H9 (cell line): Measurements from ENCODE around the gene NR5A1. TPM values are rescaled to one million over a fixed set of nuclear protein-coding genes. Genes with fewer than 3 reads are reported as not detected.

Experiments used
- DNase-seq: peaks from one replicate; pipeline ENCODE4 v3.0.0-alpha.2; 2017
- H2AFZ ChIP-seq: one replicate; pipeline ENCODE4 v1.6.1; 2013; ENCODE audit warnings: mild to moderate bottlenecking, low read length, control low read depth, moderate library complexity
- H2AK5ac ChIP-seq: 2 replicates; pipeline ENCODE4 v1.6.1; 2013; ENCODE audit warnings: low read length, control low read depth, mixed read lengths; ENCODE audit not compliant: insufficient read length
- H2BK120ac ChIP-seq: one replicate; pipeline ENCODE4 v1.6.1; 2013; ENCODE audit warnings: low read depth, mild to moderate bottlenecking, low read length, control low read depth, inconsistent platforms; ENCODE audit not compliant: poor library complexity, severe bottlenecking
- H2BK12ac ChIP-seq: 2 replicates; pipeline ENCODE4 v1.6.1; 2013; ENCODE audit warnings: low read length, control low read depth, mixed read lengths, low read depth; ENCODE audit not compliant: insufficient read length
- H2BK15ac ChIP-seq: 2 replicates; pipeline ENCODE4 v1.6.1; 2013; ENCODE audit warnings: low read depth, low read length, control low read depth
- H2BK20ac ChIP-seq: one replicate; pipeline ENCODE4 v1.6.1; 2013; ENCODE audit warnings: low read depth, mild to moderate bottlenecking, low read length, control low read depth, inconsistent platforms; ENCODE audit not compliant: poor library complexity, severe bottlenecking
- H2BK5ac ChIP-seq: 2 replicates; pipeline ENCODE4 v1.6.1; 2013; ENCODE audit warnings: low read length, control low read depth, mixed read lengths; ENCODE audit not compliant: insufficient read length
- H3K14ac ChIP-seq: 2 replicates; pipeline ENCODE4 v1.6.1; 2013; ENCODE audit warnings: low read length, control low read depth; ENCODE audit not compliant: insufficient read depth
- H3K18ac ChIP-seq: 2 replicates; pipeline ENCODE4 v1.6.1; 2013; ENCODE audit warnings: low read depth, mild to moderate bottlenecking, mixed read lengths, low read length, control low read depth; ENCODE audit not compliant: insufficient read length
- H3K23ac ChIP-seq: 2 replicates; pipeline ENCODE4 v1.6.1; 2013; ENCODE audit warnings: low read length, control low read depth, mixed read lengths, low read depth; ENCODE audit not compliant: insufficient read length
- H3K23me2 ChIP-seq: 2 replicates; pipeline ENCODE4 v1.6.1; 2013; ENCODE audit warnings: low read depth, mild to moderate bottlenecking, mixed read lengths, low read length, control low read depth; ENCODE audit not compliant: insufficient read length, poor library complexity, severe bottlenecking
- H3K27ac ChIP-seq: 2 replicates; pipeline ENCODE4 v1.5.1; 2013; ENCODE audit warnings: low read length, control low read depth, mixed read lengths, low read depth; ENCODE audit not compliant: insufficient read length
- H3K27me3 ChIP-seq: 2 replicates; pipeline ENCODE4 v1.6.1; 2013; ENCODE audit warnings: low read length, control low read depth, inconsistent platforms; ENCODE audit not compliant: insufficient read depth
- H3K4ac ChIP-seq: 2 replicates; pipeline ENCODE4 v1.6.1; 2013; ENCODE audit warnings: low read depth, mild to moderate bottlenecking, control low read depth, inconsistent platforms, low read length, moderate library complexity
- H3K4me1 ChIP-seq: 2 replicates; pipeline ENCODE4 v1.6.1; 2013; ENCODE audit warnings: low read length, control low read depth, inconsistent platforms; ENCODE audit not compliant: insufficient read depth
- H3K4me2 ChIP-seq: 2 replicates; pipeline ENCODE4 v1.6.1; 2013; ENCODE audit warnings: low read length, control low read depth, mixed read lengths; ENCODE audit not compliant: insufficient read length, insufficient read depth
- H3K56ac ChIP-seq: 2 replicates; pipeline ENCODE4 v1.6.1; 2013; ENCODE audit warnings: low read depth, mild to moderate bottlenecking, mixed read lengths, low read length, control low read depth; ENCODE audit not compliant: insufficient read length
- H3K79me1 ChIP-seq: 2 replicates; pipeline ENCODE4 v1.6.1; 2013; ENCODE audit warnings: low read depth, mild to moderate bottlenecking, moderate library complexity, low read length, control low read depth, inconsistent platforms; ENCODE audit not compliant: insufficient read depth, poor library complexity, severe bottlenecking
- H3K79me2 ChIP-seq: 2 replicates; pipeline ENCODE4 v1.6.1; 2013; ENCODE audit warnings: low read length, control low read depth, inconsistent platforms; ENCODE audit not compliant: insufficient read depth
- H3K9ac ChIP-seq: 2 replicates; pipeline ENCODE4 v1.6.1; 2013; ENCODE audit warnings: low read length, control low read depth, mixed read lengths; ENCODE audit not compliant: insufficient read length; ENCODE audit errors: extremely low read depth
- H3K9me3 ChIP-seq: one replicate; pipeline ENCODE4 v1.6.1; 2013; ENCODE audit warnings: low read depth, low read length, inconsistent platforms; ENCODE audit not compliant: control insufficient read depth
- H3T11ph ChIP-seq: one replicate; pipeline ENCODE4 v1.6.1; 2013; ENCODE audit warnings: mild to moderate bottlenecking, low read length, control low read depth, inconsistent platforms
- H4K20me1 ChIP-seq: one replicate; pipeline ENCODE4 v1.6.1; 2013; ENCODE audit not compliant: control insufficient read depth, insufficient read length, insufficient read depth
- H4K5ac ChIP-seq: 2 replicates; pipeline ENCODE4 v1.6.1; 2013; ENCODE audit warnings: low read depth, mild to moderate bottlenecking, mixed read lengths, low read length, control low read depth; ENCODE audit not compliant: insufficient read length
- H4K8ac ChIP-seq: replicated peaks from 2 replicates; pipeline ENCODE4 v1.6.1; 2013; ENCODE audit warnings: low read length, control low read depth, mixed read lengths, low read depth; ENCODE audit not compliant: insufficient read length
- H4K91ac ChIP-seq: 2 replicates; pipeline ENCODE4 v1.6.1; 2013; ENCODE audit warnings: low read depth, mild to moderate bottlenecking, moderate library complexity, mixed read lengths, low read length, control low read depth; ENCODE audit not compliant: insufficient read length
- H3K27ac Mint-ChIP-seq, 3 experiments: 2 replicates in 2 of 3; 3 replicates in 1 of 3; pipeline ENCODE4 v1.8.0; 2020 to 2021; ENCODE audit warnings: mixed read lengths in 3 of 3, mild to moderate bottlenecking in 1 of 3, moderate library complexity in 1 of 3
- H3K27me3 Mint-ChIP-seq: 2 replicates; pipeline ENCODE4 v1.8.0; 2021; ENCODE audit warnings: low read depth, mild to moderate bottlenecking, moderate library complexity, mixed read lengths
- H3K36me3 Mint-ChIP-seq, 3 experiments: 2 replicates in 2 of 3; 3 replicates in 1 of 3; pipeline ENCODE4 v1.8.0; 2020 to 2021; ENCODE audit warnings: low read depth in 3 of 3, mixed read lengths in 3 of 3; ENCODE audit not compliant: insufficient read depth in 1 of 3
- H3K4me1 Mint-ChIP-seq, 2 experiments: 2 replicates each; pipeline ENCODE4 v1.8.0; 2020; ENCODE audit warnings: mixed read lengths in 2 of 2
- H3K4me3 Mint-ChIP-seq, 2 experiments: 2 replicates in 1 of 2; 3 replicates in 1 of 2; pipeline ENCODE4 v1.8.0; 2020 to 2021; ENCODE audit warnings: mild to moderate bottlenecking in 2 of 2, mixed read lengths in 2 of 2, moderate library complexity in 1 of 2
- H3K9me3 Mint-ChIP-seq, 2 experiments: 2 replicates in 1 of 2; 3 replicates in 1 of 2; pipeline ENCODE4 v1.8.0; 2020; ENCODE audit warnings: mild to moderate bottlenecking in 2 of 2, mixed read lengths in 2 of 2, moderate library complexity in 1 of 2
- CTCF ChIP-seq: fragments of 200-600 bp; sonication (generic); conservative IDR thresholded peaks from 3 replicates; pipeline ENCODE4 v1.8.0; 2021; ENCODE audit warnings: antibody characterized with exemption, mild to moderate bottlenecking
- WGBS: extraction: QIAGEN DNeasy Blood & Tissue Kit; methylation state at CpG from one replicate; pipeline ENCODE4 v1.1.7; 2013; ENCODE audit warnings: missing lambda C conversion rate, low lambda C conversion rate, mixed read lengths; ENCODE audit not compliant: insufficient read length; ENCODE audit errors: extremely low coverage; 5-methylcytosine and 5-hydroxymethylcytosine counted together
- total RNA-seq: library from RNA; stranded (reverse); gene quantifications from 2 replicates; pipeline ENCODE4 v1.2.1, GENCODE V29; 2021

NR5A1 gene
- total RNA-seq, 1 experiment from 2014 or later: 0.37 TPM

DNA sequence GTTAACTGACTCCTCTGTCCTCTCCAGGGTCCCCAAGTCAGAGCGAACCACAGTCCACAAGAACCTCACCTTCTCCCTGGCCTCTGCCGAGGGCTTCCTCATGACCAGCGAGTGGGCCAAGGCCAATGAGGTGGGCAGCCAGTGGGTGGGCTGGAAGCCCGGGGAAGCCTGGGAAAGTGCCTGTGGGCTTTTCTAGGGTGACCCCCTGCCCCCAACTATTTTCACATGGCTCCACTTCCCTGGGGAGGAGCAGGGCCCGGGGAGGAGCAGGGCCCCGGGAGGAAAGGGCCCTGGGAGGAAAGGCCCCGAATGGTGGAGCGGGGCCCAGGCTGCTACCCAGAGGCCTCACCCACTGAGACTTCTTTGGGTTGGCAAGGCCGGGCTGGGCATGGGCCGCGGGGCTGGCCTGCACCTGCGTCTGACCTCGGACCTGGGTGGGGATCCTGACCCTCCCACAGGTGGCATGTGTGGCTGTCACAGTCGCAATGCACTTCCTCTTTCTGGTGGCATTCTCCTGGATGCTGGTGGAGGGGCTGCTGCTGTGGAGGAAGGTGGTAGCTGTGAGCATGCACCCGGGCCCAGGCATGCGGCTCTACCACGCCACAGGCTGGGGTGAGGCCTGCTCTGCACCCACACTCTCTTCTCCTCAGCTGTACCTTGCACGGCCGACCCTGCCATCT is 39.0 kb downstream of the NR5A1 start:
- H3K27ac Mint-ChIP-seq: no peak overlapping the region; a peak in 1 of 7 replicates
- TF ChIP-seq CTCF: no peak
- no peaks in the 10 kb centered on the region for H3K27me3 ChIP-seq
- no peak for DNase-seq
- H4K5ac ChIP-seq: no peak overlapping the region
- no peaks in the 10 kb centered on the region for H3K79me2 ChIP-seq
- no peaks in the 10 kb centered on the region for H3K9me3 Mint-ChIP-seq
- no peak overlapping the region for H3K4me3 Mint-ChIP-seq
- no peak overlapping the region for H2AFZ ChIP-seq
- no peak overlapping the region for H3K4ac ChIP-seq
- peaks cover 8% of the 10 kb centered on the region for H3K27me3 Mint-ChIP-seq
- H3K14ac ChIP-seq: no peak overlapping the region; the same call in 1 of the 2 replicates
- H3K9ac ChIP-seq: no peak overlapping the region
- H3K23me2 ChIP-seq: no peaks in the 10 kb centered on the region
- no peak overlapping the region for H2BK120ac ChIP-seq
- no peak overlapping the region for H2BK12ac ChIP-seq
- no peaks in the 10 kb centered on the region for H4K20me1 ChIP-seq
- H3K4me2 ChIP-seq: no peak overlapping the region
- H3K9me3 ChIP-seq: no peaks in the 10 kb centered on the region
- WGBS: no CpG with 5 or more reads among the region's 19 CpGs
- no peaks in the 10 kb centered on the region for H3K4me1 Mint-ChIP-seq
- H3K4me1 ChIP-seq: no peaks in the 10 kb centered on the region
- no peaks in the 10 kb centered on the region for H3K36me3 Mint-ChIP-seq
- H3K56ac ChIP-seq: no peak overlapping the region
- H3K23ac ChIP-seq: no peak overlapping the region
- H2AK5ac ChIP-seq: no peak overlapping the region
- H4K91ac ChIP-seq: no peak overlapping the region
- no peak overlapping the region for H3K27ac ChIP-seq
- no peak overlapping the region for H4K8ac ChIP-seq
- no peak overlapping the region for H2BK20ac ChIP-seq
- H2BK5ac ChIP-seq: no peak overlapping the region
- no peak overlapping the region for H2BK15ac ChIP-seq
- H3K79me1 ChIP-seq: no peaks in the 10 kb centered on the region
- no peak overlapping the region for H3K18ac ChIP-seq
- H3T11ph ChIP-seq: no peak overlapping the region
